K562 (cell line): ENCODE results near the gene MPIG6B. TPM values are rescaled to one million over a fixed set of nuclear protein-coding genes. Genes with fewer than 3 reads are reported as not detected.

Source experiments
- ASH1L ChIP-seq: fragments of 450-650 bp; IDR thresholded peaks from 2 replicates; pipeline ENCODE4 v1.6.1; 2018; ENCODE audit warnings: borderline replicate concordance, mild to moderate bottlenecking, low read depth; ENCODE audit not compliant: partially characterized antibody
- BCOR ChIP-seq: fragments of 450-650 bp; IDR thresholded peaks from 2 replicates; pipeline ENCODE4 v1.6.1; 2016
- CC2D1A ChIP-seq: fragments of 450-650 bp; IDR thresholded peaks from 2 replicates; pipeline ENCODE4 v1.6.1; 2017; ENCODE audit warnings: mild to moderate bottlenecking
- ESRRA ChIP-seq: fragments of 450-650 bp; IDR thresholded peaks from 2 replicates; pipeline ENCODE4 v1.6.1; 2014; ENCODE audit warnings: low read depth, mild to moderate bottlenecking, moderate library complexity, borderline replicate concordance
- ETV6 ChIP-seq, 3 experiments: fragments of 150-350 bp in 1 of 3; sonication (generic) in 1 of 3; formaldehyde crosslinking in 1 of 3; IDR thresholded peaks; 2 replicates each; pipeline versions ENCODE4 v1.6.1 to v1.8.0; 2014 to 2022; ENCODE audit warnings: borderline replicate concordance in 2 of 3, low read depth in 2 of 3, antibody characterized with exemption in 1 of 3, low read length in 1 of 3, mild to moderate bottlenecking in 1 of 3, missing genetic modification reagents in 1 of 3
- IRF2 ChIP-seq: sonication (generic); formaldehyde crosslinking; IDR thresholded peaks from 2 replicates; pipeline ENCODE4 v1.8.1; 2022; ENCODE audit warnings: mild to moderate bottlenecking, missing genetic modification reagents
- POLR2AphosphoS2 ChIP-seq: IDR thresholded peaks from 2 replicates; pipeline ENCODE4 v1.6.1; 2012; ENCODE audit warnings: low read length, improper control_type of control experiment
- SNAPC5 ChIP-seq: fragments of 250-450 bp; sonication (Bioruptor Pico); IDR thresholded peaks from 2 replicates; pipeline ENCODE4 v1.8.0; 2021; ENCODE audit warnings: moderate library complexity, mild to moderate bottlenecking, inconsistent platforms
- ZNF263 ChIP-seq: sonication (generic); formaldehyde crosslinking; IDR thresholded peaks from 2 replicates; pipeline ENCODE4 v1.8.0; 2022; ENCODE audit warnings: mild to moderate bottlenecking, missing genetic modification reagents, borderline replicate concordance
- ZNF512 ChIP-seq: IDR thresholded peaks from 2 replicates; pipeline ENCODE4 v1.6.1; 2016; ENCODE audit warnings: missing genetic modification characterization, missing compliant biosample characterization
- polyA plus RNA-seq, 8 experiments: library from polyadenylated mRNA; depleted of rRNA in 4 of 8; stranded (reverse) in 5 of 8; unstranded in 3 of 8; fragments of >200 nt; fragmentation: Nextera tagmentation in 2 of 8; fragmentation: Illumina TruSeq in 1 of 8; extraction: Ambion mirVana in 2 of 8; extraction: Trizol in 1 of 8; gene quantifications; 2 replicates each; pipeline versions ENCODE4 v1.2.1 to v1.2.3, GENCODE V29; 2011 to 2014; ENCODE audit warnings: inconsistent platforms in 1 of 8, missing spikeins in 1 of 8
- total RNA-seq, 7 experiments: library from RNA; depleted of rRNA in 6 of 7; stranded (reverse); fragments of >200 nt in 6 of 7; fragmentation: Illumina TruSeq in 2 of 7; extraction: Trizol in 2 of 7; gene quantifications; 2 replicates each; pipeline versions ENCODE4 v1.2.1 to v1.2.3, GENCODE V29; 2011 to 2021; ENCODE audit warnings: low replicate concordance in 1 of 7
- TF ChIP-seq, protein P1 (sequence below): sonication (generic); formaldehyde crosslinking; IDR thresholded peaks from 2 replicates; pipeline ENCODE4 v1.8.0; 2022; ENCODE audit warnings: mild to moderate bottlenecking, missing genetic modification reagents, borderline replicate concordance
- TF ChIP-seq, protein P2 (sequence below), 2 experiments: fragments of 450-650 bp; IDR thresholded peaks; 2 replicates each; pipeline ENCODE4 v1.6.1; 2016; ENCODE audit warnings: mild to moderate bottlenecking in 2 of 2, borderline replicate concordance in 1 of 2, low read depth in 1 of 2, moderate library complexity in 1 of 2
- TF ChIP-seq, protein P3 (sequence below): fragments of 450-650 bp; IDR thresholded peaks from 2 replicates; pipeline ENCODE4 v1.6.1; 2016; ENCODE audit warnings: low read depth, mild to moderate bottlenecking, moderate library complexity

MPIG6B gene
- total and polyA plus RNA-seq, 9 of the 15 experiments (the other 6 are each of a cell fraction or from before 2014, with no cell fraction given) = 0.11 to 1.2 (median 0.28) TPM; not detected in 1

- TF ChIP-seq ZNF263 (CRISPR knock-in tag) (no peak), ASH1L (no peak), ETV6 (IDR thresholded peaks at IDR 0.05; ENCODE audit: borderline replicate concordance in 1 of 2, low read depth in 2 of 2, low read length in 1 of 2) (0 out of 4 replicates have a peak, but pooled peaks of 1 of the 2 experiments have one; percentile 50), ETV6 (CRISPR knock-in tag; IDR thresholded peaks at IDR 0.05; ENCODE audit: borderline replicate concordance) (no peak), CC2D1A (peak; percentile 32; the same call in 1 of the 2 replicates), BCOR (peak; percentile 59; the same call in 1 of the 2 replicates), ZNF512 (tag) (peak; percentile 85), SNAPC5 (no peak), POLR2AphosphoS2 (no peak), IRF2 (CRISPR knock-in tag) (no peak), ESRRA (no peak)
- TF ChIP-seq, protein P1, sequence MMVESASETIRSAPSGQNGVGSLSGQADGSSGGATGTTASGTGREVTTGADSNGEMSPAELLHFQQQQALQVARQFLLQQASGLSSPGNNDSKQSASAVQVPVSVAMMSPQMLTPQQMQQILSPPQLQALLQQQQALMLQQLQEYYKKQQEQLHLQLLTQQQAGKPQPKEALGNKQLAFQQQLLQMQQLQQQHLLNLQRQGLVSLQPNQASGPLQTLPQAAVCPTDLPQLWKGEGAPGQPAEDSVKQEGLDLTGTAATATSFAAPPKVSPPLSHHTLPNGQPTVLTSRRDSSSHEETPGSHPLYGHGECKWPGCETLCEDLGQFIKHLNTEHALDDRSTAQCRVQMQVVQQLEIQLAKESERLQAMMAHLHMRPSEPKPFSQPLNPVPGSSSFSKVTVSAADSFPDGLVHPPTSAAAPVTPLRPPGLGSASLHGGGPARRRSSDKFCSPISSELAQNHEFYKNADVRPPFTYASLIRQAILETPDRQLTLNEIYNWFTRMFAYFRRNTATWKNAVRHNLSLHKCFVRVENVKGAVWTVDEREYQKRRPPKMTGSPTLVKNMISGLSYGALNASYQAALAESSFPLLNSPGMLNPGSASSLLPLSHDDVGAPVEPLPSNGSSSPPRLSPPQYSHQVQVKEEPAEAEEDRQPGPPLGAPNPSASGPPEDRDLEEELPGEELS (CRISPR knock-in tag) = peak; percentile 13; the same call in 1 of the 2 replicates
- TF ChIP-seq, protein P2, sequence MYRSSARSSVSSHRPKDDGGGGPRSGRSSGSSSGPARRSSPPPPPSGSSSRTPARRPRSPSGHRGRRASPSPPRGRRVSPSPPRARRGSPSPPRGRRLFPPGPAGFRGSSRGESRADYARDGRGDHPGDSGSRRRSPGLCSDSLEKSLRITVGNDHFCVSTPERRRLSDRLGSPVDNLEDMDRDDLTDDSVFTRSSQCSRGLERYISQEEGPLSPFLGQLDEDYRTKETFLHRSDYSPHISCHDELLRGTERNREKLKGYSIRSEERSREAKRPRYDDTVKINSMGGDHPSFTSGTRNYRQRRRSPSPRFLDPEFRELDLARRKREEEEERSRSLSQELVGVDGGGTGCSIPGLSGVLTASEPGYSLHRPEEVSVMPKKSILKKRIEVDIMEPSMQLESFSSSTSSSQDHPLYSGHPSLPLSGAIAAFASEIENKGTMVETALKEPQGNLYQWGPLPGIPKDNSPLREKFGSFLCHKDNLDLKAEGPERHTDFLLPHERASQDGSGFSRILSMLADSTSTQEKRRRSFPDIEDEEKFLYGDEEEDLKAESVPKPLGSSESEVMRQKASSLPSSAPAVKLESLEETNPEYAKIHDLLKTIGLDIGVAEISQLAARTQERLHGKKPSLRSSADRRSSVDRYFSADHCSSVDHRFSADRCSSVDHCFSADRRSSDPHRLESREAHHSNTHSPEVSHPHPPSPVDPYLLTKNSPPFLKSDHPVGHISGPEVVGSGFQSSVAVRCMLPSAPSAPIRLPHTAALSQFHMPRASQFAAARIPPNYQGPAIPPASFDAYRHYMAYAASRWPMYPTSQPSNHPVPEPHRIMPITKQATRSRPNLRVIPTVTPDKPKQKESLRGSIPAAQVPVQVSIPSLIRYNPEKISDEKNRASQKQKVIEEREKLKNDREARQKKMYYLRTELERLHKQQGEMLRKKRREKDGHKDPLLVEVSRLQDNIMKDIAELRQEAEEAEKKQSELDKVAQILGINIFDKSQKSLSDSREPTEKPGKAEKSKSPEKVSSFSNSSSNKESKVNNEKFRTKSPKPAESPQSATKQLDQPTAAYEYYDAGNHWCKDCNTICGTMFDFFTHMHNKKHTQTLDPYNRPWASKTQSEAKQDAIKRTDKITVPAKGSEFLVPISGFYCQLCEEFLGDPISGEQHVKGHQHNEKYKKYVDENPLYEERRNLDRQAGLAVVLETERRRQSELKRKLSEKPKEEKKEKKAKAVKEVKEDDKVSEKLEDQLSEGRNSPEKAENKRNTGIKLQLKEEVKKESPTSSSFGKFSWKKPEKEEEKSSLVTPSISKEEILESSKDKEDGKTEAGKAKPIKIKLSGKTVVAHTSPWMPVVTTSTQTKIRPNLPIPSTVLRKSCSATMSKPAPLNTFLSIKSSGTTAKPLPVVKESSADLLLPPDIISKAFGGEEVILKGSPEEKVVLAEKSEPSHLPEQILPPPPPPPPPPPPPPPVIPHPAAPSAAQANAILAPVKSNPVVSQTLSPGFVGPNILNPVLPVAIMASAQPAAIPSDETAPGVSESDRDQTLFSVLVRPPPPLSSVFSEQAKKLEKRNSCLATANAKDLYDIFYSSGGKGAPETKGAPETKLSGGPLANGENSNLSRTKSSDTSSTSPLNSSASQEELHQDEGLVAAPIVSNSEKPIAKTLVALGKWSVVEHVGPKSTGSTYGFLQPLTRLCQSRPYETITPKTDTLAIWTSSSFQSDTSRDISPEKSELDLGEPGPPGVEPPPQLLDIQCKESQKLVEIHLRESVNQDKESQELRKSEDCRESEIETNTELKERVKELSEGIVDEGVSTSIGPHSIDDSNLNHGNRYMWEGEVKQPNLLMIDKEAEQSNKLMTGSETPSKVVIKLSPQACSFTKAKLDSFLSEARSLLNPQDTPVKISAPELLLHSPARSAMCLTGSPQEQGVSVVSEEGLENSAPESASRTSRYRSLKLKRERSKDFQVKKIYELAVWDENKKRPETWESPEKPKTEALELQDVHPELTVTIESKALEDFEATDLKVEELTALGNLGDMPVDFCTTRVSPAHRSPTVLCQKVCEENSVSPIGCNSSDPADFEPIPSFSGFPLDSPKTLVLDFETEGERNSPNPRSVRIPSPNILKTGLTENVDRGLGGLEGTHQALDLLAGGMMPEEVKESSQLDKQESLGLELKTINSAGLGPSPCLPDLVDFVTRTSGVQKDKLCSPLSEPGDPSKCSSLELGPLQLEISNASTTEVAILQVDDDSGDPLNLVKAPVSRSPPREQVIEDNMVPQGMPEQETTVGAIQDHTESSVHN (IDR thresholded peaks at IDR 0.05; ENCODE audit: borderline replicate concordance in 1 of 2, low read depth in 1 of 2) = no peak
- TF ChIP-seq, protein P3, sequence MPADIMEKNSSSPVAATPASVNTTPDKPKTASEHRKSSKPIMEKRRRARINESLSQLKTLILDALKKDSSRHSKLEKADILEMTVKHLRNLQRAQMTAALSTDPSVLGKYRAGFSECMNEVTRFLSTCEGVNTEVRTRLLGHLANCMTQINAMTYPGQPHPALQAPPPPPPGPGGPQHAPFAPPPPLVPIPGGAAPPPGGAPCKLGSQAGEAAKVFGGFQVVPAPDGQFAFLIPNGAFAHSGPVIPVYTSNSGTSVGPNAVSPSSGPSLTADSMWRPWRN = no peak
Observed at GRCh38 chr6:31737315-31737990, 14.3 kb downstream of the MPIG6B start (continued).
